Embryonic facial prominence (tissue), 1 donor: Measurements from ENCODE around the gene NRCAM.
"Not testable (repeated sequence)": the region's sequence is repeated elsewhere in the genome, so short reads cannot be mapped to it uniquely, and the experiment has no call there.

ENCODE experiments used
- DNase-seq: peaks from one replicate; pipeline ENCODE4 v3.0.0-alpha.2; 2016; ENCODE audit errors: extremely low spot score

Gene NRCAM

DNA sequence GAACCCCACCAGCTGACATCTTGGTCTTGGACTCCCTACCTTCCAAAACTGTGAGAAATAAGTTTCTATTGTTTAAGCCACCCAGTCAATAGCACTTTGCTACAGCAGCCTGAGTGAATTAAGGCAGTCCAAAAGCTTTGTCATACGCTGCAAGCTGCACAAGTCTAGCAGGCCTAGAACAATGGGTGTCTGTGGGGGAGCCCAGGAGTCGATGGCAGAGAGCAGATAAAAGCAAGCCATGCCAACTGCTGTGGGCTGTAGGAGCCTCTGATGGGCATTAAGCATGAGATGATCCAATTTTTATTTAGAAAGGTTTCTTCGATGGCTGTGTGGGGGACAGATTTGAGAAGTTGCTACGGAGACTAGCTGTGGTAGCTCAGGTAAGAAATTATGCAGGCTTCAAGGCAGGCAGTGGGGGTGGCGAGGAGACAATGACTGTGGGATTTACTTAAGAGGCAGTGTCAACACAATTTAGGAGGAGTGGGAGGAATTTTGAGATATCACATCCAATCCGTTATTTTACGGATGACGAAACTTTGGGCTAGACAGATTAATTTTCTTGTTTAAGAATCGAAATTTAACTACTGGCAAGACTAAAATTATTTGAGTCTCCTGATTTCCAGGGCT, 110.4 kb downstream of the NRCAM start:
- DNase-seq, result no peak

DNA sequence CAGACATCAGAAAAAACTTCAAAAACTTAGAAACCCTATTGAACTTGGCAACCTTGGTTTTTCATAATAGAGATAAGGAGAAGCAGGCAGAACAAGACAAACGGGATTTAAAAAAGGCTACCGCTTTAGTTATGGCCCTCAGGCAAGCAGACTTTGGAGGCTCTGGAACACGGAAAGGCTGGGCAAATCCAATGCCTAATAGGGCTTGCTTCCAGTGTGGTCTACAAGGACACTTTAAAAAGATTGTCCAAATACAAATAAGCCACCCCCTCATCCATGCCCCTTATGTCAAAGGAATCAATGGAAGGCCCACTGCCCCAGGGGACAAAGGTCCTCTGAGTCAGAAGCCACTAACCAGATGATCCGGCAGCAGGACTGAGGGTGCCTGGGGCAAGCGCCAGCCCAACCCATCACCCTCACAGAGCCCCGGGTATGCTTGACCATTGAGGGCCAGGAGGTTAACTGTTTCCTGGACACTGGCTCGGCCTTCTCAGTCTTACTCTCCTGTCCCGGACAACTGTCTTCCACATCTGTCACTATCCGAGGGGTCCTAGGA, 115.3 kb downstream of the NRCAM start:
- DNase-seq, result no peak

- DNase-seq, result not testable (repeated sequence)
Measured at GRCh38 chr7:108340406-108340805, 115.8 kb downstream of the NRCAM start.

DNA sequence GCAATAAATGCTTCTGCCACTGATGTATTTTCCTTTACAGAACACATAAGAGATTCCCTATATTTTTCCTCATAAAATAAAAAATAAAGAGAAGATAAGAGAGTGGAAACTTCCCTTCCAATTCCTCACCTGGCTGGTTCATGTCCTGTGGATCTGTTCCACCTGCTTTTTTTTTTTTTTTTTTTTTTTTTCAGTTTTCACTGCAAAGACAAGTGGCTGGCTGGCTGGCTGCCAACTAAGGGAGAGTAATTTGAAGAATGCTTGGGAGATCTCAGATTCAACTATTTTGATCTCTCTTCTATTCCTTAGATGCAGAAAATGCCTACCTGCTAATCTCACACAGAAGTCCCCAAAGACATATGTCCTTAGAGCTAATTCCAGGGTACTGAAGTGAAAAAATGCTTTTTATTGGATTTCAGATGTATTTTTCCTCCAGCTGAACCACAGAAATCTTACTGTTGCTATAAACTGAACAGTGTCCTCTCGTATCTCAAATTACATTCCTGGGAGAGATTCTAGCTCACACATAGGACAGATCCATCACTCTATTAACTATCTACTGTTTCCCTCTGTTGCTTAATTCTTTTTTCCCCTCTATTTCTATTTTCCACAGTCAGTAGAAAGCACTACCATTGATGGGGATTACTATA, 120.8 kb downstream of the NRCAM start:
- no peak for DNase-seq

GRCh38 chr7:108332937-108333336, 123.3 kb downstream of the NRCAM start:
- no peak for DNase-seq

- DNase-seq, result no peak
Measured at GRCh38 chr7:108331971-108332370, 124.3 kb downstream of the NRCAM start.

GRCh38 chr7:108330227-108330626, 126.0 kb downstream of the NRCAM start:
- no peak for DNase-seq

GRCh38 chr7:108329514-108329913, 126.7 kb downstream of the NRCAM start:
- no peak for DNase-seq

- no peak for DNase-seq
Measured at GRCh38 chr7:108328174-108328651, 128.0 kb downstream of the NRCAM start.

GRCh38 chr7:108327353-108327752, 128.9 kb downstream of the NRCAM start:
- DNase-seq, result no peak

DNA sequence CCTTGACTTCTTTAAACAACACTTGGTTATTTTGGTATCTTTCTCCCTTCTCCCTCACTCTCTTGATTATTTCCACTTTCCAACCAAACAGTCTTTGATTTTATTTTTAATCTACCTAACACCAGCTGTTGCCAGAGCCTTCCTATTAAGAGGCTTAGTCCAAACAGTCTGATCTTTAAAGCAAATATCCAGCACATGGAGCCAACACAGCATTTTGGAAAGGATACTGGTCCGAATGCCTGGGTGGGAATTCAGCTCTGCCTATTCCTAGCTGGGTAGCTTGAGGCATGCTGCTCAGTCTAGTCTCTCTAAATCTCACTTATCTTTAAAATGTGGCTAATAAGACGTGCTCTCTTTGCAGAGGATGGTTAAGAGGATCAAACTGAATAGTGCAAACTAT, 129.3 kb downstream of the NRCAM start:
- no peak for DNase-seq

GRCh38 chr7:108324053-108325038, 131.9 kb downstream of the NRCAM start:
- no peak for DNase-seq

DNA sequence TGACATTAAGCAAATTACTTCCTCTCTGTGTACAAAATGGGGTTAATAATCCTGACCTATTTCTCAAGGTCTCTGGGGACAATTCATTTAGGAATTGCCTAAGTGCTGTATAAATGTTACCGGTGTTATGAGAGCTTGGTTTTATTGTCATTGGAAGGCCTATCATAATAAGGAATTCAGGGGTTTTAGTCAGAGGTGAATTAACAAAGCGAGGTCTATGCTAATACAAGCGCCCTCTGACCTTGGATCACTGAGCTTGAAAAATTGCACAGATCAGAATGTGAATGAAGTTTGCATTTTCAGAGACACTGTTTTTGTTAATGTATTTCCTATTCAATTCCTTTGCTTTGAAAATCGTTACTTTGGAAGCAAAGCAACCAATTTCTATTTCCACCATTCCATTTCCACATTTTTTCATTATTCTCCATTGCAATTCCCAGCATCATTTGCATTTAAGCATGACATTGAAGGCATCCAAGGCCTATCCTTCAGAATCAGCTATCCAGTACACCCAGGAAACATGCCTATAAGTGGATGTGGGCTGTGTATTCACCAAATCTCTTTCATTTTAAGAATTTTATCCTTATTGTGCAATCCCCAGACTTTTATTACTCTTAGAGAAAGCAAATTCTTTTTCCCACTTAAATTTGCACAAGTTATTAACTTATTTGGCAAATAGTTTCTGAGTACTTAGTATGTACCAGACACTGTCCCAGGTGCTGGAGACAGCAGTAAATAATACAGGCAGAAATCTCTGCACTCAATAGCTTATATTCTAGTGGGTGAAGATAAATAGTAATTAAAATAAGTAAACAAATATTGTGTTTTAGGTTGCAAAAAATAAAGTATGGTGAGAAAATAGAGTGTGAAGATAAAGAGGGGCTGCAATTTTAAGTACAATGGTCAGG, 133.1 kb downstream of the NRCAM start:
- DNase-seq, result no peak

DNA sequence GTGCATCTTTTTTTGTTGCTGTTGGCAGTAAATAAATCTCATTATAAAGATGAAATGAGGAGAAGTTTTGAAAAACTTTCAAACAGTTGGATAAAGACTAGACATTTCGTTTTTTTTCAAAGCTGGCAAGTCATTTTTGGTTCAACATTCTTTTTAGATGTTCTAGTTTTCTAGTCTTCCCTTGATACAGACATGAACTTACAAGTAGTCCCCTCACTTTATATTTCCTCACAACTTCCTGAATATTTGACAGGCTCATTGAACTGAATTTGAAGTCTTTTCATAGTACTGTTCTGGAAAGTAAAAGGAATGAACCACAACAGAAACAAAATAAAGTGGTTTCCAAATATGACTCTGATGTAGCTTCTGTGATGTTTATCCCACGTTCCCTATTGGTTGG, 134.2 kb downstream of the NRCAM start:
- DNase-seq, result no peak

- no peak for DNase-seq
Measured at GRCh38 chr7:108321359-108321758, 134.9 kb downstream of the NRCAM start.

DNA sequence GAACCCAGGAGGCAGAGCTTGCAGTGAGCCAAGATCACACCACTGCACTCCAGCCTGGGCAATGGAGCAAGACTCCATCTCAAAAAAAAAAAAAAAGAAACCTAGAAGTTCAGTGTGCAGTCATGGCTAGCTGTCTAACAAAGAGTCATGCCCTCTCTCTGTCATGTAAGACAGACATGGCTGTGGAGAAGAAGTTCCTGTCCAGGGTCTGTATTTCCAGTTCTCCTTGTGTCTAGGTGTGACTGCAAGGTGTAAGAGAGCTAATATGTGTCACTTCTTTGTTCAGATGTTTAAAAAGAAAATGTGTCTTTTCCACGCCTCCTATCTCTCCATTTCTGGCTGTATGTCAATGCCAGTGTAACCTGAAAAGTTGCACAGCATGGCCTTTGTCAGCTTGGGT, 139.5 kb downstream of the NRCAM start:
- DNase-seq, result no peak

- DNase-seq, result no peak
Measured at GRCh38 chr7:108314551-108314950, 141.7 kb downstream of the NRCAM start.

DNA sequence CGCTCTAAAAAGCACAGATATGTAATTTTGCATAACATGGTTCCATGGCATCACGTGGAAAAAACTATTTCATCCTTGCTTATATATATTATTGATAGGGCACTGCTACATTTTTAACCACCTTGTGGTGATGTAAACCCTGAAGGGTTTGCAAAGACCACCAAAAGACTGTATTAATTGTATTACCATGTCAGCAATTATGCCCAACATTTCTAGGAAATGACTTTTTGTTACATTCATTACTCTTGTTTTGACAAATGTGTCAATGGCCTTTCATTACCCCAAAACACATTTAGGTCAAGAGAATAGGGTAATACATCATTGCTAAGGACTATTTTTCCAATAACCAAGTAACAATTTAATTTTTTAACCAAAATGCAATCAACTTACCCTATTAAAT, 142.2 kb downstream of the NRCAM start:
- DNase-seq, result no peak

DNA sequence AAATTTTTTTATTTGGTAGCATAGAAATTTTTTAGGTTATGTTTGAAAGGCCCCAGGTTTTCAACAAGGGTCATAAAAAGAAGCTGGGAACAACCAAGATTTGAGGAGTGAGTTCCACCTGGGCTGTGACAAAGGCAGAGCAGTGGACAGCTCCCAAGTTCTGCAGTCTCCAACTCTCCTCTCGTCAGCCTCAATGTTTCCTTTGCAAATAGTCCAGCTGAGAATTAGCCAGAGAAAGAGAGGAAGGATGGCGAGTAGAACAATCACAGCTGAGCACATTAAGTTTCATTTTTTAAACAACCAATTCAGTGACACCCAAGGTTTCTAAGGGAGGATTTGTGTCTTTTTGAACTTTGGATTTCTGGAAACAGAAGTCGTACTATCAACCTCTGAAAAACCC, 143.2 kb downstream of the NRCAM start:
- DNase-seq, result no peak

DNA sequence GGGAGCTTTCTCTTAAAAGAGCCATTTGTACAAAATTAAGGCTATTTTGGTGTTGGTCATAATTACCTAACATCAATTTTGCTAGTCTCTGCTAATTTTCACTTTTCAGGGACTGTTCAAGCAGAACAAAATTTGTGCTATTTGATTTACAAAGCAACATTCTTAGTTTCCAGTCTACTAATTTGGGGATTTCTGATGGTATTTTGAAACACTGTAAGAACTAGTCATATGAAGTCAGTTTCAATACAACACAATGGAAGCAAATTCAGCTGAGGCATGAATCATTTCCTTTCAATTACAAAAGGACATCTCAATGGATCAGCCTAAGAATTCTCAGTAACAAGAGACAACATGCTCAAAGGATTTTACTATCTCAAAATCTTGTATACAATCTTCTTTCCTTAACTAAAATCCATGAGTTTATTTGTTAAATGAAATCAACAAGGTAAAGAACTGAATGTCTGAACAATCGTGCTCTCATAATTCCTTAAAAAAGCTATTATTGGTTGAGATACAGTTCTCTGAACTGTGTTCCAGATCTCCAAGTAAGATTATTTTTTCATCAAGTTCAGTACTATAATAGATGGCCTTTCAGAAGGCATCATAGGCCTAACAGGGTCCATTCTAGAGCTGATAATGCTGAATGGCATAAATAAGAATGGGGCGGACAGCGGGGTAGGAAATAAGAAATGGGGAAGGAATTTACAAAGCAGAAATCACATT, 144.6 kb downstream of the NRCAM start:
- DNase-seq, result no peak
